Measurements from ENCODE around the gene CNOT1.

GRCh38 chr16:58636466-58636865 lies 6.8 kb upstream of the CNOT1 start:
- TF ChIP-seq CTCF (IDR thresholded peaks at IDR 0.05 in 4 of 5, conservative IDR thresholded peaks at IDR 0.05 in 1 of 5) (no peak), POLR2A (IDR thresholded peaks at IDR 0.05) (no peak)
